HG03575 (cell line): ENCODE results near the gene PET100.

Experiments
- ATAC-seq: cut with Tn5 transposase; IDR thresholded peaks from one replicate; pipeline ENCODE4 v1.9.1; 2021; ENCODE audit not compliant: unreplicated experiment, insufficient number of reproducible peaks, low FRiP score; ENCODE audit errors: extremely low read depth

PET100 gene, protein sequence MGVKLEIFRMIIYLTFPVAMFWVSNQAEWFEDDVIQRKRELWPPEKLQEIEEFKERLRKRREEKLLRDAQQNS

DNA sequence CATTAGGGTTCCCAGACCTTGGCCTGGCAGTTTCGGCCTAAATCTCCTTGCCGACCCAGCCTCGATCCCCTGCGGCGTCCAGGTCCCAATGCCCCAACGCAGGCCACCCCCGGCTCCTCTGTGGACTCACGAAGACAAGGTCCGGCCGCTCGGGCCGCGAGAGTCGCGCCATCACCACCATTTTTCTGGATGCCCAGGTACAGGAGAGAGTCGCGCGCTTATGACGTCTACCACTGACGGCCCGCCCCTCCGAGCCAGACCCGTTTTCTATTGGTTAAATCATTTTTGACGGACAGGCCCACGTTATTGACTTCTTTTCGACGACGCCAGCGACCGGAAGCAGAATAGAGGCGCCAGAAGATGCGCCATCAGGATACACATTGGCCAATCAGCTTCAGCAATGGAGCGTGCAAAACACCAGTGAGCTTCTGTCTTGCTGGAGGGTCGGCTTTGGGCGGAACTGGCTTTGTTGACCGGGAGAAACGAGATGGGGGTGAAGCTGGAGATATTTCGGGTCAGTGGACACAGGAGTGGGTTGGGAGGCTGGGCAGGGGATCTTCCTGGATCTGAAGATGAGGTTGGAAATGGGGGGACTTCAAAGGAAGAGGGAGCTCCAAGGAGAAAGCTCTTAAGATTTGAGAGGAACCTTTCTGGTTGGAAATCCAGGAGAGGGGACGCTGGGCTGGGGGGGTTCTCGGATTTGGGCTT, at the start of gene PET100, which contains the start of gene XAB2:
PET100 (plus strand) TSS at position 447 of the 708 bp plus-strand sequence; CDS start at position 488, 41 bp downstream.
XAB2 (minus strand) TSS at position 199 of the 708 bp plus-strand sequence; CDS start at position 181, 18 bp downstream.
- no peak for ATAC-seq

DNA sequence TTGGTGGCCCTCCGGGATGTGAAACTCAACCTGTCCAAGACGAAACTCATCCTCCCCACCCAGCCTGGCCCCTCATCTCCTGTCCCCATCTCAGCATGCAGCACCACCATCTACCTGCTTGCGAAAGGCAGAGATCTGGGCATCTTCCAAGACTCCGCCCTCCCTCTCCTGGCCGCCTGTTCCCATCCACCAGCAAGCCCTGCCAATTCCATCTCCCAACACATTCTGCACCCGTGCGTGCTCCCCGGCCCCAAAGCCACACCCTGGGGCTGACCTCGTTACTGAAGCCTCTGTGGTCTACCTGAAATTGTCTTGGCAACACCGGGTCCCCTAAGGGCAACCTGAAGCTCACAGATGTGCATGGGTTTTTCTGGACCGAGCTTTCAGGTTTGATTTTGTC, 47.1 kb upstream of the PET100 start:
- no peak for ATAC-seq

DNA sequence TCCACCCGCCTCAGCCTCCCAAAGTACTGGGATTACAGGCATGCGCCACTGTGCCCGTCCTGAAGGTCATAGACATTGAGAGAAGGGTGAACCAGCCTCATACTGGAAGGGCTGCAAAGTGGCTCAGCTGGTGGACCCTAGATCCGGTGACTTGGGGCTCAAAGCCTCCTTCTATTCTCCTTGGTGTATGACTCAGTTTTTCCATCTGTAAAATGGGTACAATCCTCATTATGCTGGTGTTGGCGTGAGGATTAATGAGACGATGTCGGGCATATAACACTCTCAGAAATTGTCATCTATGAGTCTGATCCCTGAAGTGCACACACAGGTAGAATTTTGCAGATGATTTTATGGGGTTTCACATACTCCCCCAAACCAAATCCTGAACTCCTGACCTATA, 39.8 kb upstream of the PET100 start:
- ATAC-seq: no peak

DNA sequence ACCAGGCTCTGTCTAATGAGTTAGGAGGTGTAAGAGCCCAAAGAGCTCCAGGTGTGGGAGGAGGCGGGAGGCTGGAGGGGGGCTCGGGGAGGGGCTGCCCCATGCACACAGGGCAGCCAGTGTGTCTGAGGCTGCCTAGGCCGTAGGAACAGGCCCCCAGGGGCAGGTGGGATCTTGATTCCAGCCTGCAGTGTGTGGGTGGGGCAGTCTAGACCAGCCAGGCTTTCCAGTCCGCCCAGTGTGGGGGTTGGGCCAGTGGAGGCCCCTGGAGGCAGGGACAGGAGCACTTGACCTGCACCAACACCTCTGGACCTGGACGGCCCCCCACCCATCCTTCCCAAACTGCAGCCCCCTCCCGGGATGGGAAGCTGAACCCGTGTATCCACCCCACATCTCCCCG, 39.3 kb upstream of the PET100 start:
- ATAC-seq: no peak

DNA sequence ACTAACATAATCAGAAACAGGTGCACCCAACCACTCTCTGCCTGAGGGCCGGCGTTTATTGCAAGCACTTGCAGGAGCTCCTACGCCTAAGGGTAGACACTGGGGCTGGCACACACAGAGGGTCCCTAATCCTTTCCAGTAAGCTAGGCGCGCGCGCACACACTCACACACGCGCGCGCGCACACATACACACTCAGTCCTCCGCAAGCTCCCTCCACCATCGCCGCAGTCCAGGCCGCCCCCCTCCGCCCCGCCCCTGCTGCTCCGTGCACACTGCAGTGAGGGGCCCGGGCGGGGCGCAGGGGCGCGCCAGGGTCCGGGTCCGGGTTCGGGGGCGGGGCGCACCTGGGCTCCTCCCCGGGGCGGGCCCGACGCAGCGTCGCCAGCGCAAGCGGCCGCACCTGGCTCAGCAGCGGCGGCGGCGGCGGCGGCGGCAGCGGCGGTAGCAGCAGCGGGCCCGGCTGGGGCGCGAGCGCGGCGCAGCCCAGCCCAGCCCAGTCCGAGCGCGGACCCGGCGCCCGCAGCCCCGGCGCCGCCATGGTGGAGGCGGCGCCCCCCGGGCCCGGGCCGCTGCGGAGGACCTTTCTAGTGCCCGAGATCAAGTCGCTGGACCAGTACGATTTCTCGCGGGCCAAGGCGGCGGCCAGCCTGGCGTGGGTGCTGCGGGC, 34.0 kb upstream of the PET100 start, which contains the start of gene CAMSAP3:
CAMSAP3 (plus strand) TSS at position 398 of the 668 bp plus-strand sequence; CDS start at position 538, 140 bp downstream.
- ATAC-seq: no peak

DNA sequence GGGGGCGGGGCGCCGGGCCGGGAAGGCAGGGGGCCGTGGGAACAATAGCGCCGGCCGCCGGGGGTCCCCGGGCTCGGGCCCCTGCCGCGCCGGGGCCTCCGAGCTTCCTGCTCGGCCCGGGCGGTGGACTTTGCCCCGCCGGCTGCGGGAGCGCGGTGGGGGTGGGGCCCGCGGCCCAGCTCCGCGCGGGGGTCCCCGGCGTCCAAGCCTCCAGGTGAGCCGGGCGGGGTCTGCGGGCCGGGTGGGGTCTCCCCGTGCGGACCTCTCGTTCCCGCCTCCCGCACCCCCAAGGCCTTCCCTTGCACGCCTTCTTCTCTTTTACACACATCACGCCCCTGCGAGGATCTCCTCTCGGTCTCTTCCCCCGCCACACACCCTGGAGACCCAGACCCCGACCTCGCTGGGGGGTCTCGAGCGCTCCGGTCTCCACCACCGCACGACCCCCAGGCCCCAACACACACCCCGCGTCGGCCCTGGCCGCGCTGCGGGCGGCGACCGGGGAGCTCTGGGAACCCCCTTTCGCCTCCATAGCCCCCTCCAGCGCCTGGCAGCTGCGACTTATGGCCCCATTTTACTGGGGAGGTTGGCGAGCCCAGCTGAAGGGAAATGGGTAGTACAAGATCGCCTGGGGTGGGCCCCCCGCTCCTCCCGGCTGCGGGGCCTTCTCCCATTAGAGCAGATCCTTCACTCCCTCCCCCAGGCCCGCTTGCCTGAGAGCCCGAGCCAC, 33.2 kb upstream of the PET100 start:
- ATAC-seq: no peak

DNA sequence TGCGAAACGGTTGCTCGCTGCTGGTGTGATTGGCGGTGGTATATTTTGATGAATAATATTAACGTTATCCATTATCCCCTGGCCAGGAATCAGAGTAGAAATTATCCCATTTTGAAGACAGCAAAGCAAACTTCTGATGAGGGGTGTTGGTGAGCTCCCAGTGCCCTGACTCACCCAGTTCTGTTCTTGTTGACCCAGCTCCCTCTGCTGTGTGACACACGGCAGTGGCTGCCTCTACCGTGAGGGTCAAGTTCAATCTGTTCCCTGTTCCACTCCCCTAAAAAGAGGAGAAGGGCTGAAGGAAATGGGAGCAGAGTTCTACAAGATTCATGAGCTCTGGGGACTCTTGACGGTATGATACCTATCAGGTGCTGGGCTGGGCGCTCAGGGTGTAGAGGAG, 31.9 kb upstream of the PET100 start:
- ATAC-seq: no peak

DNA sequence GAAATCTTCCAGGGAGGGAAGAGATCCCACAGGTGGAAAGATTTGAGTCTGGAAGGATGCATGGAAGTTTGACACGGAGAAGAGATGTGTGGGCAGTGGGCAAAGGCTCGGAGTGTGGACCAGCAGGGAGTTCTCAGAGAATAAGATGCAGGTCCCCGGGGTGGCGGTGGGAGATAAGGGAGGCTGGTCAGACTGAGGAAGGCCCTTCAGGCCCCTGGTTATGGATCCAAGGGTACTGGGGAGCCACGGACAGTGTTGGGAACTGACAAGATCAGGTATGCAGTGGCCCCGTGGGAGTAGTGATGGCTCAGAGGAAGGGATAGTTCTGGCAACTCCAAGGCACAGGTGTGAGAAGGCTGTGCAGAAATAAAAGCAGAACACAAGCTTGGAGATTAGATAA, 31.4 kb upstream of the PET100 start:
- ATAC-seq: no peak

DNA sequence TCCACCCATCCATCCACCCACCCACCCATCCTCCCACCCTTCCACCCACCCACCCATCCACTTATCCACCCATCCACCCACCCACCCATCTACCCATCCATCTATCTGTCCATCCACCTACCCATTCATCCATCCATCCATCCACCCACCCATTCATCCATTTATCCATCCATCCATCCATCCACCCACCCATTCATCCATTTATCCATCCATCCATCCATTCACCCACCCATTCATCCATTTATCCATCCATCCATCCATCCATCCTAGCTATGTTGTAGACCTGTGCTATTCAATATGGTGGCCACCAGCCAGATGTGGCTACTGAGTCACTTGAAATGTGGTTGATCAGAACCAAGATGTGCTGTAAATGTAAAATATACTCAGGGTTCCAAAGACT, 28.9 kb upstream of the PET100 start:
- no peak for ATAC-seq

DNA sequence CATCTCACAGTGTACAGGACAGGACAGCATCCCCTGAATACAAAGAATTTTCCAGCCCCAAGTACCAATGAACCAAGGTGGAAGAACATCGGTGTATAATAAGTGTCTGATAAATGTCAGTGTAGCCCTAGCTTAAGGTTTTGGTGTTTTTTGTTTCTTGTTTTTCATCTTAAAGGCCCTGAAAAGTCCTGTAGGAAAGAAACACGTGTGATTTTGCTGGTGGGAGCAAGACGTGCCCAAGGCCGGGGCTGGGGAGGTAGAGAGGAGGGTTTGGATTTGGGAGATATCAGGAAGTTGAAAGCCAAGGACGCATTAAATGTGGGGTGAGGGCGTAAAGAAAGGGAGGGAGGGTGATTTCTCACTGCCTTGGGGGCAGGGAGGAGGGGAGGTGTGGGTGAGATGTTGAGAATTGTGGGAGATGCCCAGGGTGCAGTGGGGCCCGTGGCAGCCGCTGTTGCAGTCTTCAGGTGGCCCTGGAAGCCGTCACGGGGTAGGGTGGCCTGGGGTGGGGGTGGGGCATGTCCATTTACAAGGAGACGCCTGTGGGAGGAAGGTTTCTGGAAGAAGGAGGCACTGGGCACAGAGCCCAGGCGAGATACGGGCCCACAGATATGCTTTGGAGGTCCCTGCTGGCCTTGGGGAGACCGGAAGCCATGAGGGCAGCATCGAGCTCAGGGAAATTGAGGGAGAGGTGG, 27.2 kb upstream of the PET100 start:
- ATAC-seq: no peak

DNA sequence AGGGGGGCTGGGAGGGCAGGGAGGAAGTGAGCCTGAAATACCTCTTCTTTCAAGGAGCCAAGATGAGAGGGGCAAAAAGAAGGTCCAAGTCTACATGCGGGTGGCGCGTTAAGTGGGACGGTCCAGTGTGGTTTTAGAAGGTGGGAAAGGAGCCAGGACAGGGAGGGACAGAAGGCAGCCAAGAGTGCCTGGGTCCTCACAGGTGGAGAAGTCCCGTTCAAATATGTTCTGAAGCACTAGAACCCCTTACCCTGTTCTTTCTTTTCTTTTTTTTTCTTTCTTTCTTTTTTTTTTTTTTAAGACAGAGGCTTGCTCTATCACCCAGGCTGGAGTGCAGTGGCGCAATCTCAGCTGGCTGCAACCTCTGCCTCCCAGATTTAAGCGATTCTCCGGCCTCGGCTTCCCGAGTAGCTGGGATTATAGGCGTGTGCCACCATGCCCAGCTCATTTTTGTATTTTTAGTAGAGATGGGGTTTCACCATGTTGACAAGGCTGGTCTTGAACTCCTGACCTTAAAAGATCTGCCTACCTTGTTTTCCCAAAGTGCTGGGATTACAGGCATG, 26.6 kb upstream of the PET100 start:
- no peak for ATAC-seq

DNA sequence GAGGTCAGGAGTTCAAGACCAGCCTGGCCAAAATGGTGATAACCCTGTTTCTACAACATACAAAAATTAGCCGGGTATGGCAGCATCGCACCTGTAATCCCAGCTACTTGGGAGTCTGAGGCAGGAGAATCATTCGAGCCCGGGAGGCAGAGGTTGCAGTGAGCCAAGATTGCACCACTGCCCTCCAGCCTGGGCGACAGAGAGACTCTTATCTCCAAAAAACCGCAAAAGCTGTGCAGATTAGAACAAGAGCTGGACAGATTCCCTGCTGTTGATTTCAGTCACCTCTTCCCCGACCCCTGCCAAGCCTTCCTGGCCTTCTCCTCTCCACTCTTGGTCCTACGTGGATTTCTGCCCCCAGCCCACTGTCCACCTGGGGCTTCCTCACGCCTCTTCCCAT, 25.7 kb upstream of the PET100 start:
- no peak for ATAC-seq

DNA sequence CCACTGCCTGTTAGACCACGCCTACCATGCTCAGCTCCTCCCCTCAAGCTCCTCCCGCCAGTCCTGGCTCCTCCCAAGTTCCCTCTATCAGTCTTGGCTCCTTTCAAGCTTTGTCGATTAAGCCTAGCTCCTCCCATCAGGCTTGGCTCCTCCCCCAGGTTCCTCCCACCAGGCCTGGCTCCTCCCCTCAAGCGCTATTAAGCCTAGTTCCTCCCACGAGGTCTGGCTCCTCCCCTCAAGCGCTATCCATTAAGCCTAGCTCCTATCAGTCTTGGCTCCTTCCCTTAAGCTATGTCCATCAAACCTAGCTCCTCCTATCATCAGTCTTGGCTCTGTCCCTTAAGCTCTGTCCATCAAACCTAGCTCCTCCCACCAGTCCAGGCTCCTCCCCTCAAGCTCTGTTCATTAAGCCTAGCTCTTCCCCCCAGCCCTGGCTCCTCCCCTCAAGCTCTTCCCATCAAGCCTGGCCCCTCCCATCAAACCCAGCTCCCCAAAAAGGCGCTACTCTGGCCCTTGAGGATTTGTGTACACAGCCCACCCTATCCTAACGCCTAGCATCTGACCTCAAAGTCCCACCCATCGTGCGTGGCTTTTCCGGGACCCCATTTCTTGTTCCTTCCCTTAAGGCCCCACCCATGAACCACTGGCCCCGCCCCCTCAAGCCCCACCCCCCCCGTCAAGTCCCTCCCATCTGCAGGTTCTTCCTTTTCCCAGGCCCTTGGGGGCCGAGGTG, 23.9 kb upstream of the PET100 start:
- no peak for ATAC-seq

DNA sequence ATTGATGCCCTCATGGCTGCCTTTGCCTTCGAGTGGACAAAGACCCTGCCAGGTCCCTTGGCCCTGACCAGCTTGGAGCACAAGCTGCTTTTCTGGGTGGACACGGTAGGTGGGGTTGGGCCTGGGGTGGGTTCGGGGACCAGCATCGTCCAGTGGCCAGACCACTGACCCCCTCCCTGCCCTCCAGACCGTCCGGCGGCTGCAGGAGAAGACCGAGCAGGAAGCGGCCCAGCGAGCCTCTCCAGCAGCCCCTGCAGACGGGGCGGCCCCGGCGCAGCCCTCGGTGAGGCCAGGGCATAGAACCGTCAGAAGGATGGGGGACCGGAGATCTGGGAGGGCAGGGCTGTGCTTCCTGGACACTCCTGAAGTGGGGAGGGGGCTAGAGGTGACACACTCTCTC, 23.3 kb upstream of the PET100 start:
- no peak for ATAC-seq

DNA sequence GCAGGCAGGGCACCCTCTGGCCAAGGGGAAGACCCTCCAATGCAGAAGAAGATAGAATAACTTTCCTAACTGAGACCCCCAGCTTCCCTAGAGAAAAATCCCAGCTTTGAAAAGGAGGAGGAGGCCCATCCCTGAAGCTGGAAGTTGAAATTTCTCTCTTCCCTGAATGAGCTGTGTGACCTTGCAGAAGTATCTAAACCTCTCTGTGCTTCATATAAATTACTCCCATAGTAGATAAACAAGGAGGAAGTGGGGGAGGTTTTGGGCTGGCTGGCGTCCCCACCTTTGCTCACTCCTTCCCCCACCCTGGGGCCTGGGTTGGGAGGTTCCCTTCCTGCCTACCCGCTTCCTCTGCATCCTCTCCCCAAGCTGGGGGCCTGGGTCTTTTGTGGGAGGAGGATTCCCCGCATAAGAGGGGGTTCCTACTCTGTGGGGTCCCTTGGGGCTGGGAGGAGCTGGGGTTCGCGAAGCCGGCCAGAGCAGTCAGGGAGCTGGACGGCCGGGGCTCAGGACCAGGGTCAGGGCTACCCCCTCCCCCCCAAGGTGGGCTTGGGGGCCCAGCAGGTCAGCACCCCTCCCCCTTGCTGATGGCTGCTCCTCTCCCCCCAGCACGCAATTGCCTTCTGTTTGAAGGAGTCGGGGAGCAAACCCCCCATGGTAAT, 22.2 kb upstream of the PET100 start:
- no peak for ATAC-seq

DNA sequence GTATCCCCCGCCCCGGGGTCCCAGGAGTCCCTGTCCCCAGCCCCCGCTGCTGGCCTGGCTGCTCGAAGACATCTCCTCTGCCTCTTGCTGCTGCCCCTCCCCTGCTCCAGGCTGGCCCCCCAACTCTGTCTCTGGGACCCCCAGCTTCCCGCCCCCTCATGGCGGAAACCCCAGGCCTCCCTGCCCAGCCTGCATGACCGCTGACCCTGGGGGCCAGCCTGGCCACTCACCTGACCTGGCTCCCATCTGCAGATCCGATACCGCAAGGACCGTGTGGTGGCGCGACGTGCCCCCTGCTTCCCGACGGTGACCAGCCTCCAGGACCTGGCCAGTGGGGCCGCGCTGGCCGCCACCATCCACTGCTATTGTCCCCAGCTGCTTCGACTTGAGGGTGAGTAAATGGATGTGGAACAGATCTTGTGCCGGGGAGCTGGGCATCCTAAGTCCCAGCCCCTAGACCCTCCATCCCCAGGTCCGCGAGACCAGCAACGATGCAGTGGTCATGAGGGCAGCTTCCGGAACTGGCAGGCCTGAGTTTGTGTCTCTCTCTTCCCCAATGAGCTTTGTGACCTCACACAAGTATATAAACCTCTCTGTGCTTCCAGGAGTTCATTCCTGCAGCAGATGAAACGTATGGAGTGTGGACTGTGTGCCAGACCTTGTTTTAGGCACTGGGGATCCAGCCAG, 21.6 kb upstream of the PET100 start:
- ATAC-seq: no peak

DNA sequence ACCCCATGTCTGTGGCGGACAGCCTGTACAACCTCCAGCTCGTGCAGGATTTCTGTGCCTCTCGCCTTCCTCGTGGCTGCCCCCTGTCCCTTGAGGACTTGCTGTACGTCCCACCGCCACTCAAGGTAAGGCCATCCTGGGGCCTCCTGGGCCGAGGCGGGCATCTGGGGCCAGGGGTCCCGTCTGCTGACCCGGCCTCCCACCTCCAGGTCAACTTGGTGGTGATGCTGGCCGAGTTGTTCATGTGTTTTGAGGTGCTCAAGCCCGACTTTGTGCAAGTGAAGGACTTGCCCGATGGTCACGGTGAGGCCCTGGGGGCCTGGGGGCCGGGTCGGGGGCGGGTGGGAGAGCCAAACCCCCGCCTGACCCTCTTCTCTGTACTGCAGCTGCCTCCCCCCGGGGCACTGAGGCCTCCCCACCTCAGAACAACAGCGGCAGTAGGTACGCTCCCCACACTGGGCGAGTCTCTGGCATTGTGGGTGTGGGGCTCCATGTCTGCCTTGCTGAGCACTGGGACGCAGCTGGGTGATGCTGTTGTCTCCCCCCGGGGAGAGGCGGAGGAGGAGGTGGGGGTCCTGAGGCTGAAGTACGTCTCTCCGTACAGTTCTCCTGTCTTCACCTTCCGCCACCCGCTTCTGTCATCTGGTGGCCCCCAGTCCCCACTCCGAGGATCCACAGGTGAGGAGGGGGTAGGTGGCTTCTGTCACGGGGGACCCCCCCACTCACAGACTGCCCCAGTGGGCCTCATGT, 18.9 kb upstream of the PET100 start:
- no peak for ATAC-seq
